ENCODE data around the gene KCNQ1. TPM values are rescaled to one million over a fixed set of nuclear protein-coding genes. Genes with fewer than 3 reads are reported as not detected.

KCNQ1 gene
- total and polyA plus RNA-seq, 2 donors (not counting 3 experiments of a cell fraction or from before 2014, with no cell fraction given) = 0.07 to 0.09 TPM

DNA sequence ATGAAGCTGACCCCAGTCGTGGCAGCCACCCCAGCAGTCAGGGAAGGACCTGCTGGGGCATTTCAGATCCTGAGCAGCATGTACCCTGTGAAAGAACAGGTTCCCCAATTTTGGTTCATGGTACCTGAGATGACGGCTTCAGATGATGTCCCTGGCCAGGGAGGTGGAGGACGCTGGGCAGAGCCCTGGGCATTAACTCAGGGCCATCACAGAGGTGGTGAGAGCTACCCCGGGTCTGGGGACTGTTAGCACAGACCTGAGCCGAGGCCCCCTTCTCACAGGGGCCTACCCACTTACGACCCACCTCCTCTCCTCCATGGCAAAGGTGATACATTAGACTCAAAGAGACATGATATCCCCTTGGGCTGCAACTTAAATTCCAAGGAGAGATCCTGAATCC is 372.6 kb downstream of the KCNQ1 start:
- ChIA-PET CTCF (no interaction called here), POLR2A (no interaction called here)
- Histone ChIP-seq H3K9me1 (replicated peaks; ENCODE audit: control insufficient read depth, extremely low read depth, insufficient read depth, low read length) (no peaks in the 10 kb centered on the region), H4K20me1 (replicated peaks; ENCODE audit: control insufficient read depth, extremely low read depth, insufficient read depth, low read length) (no peaks in the 10 kb centered on the region), H2AFZ (ENCODE audit: low read depth, low read length) (no peak overlapping the region), H3K27ac (ENCODE audit: insufficient read depth, low read depth, low read length) (no peak overlapping the region), H3K4me3 (replicated peaks in 1 of 3; ENCODE audit: insufficient read depth in 1 of 3, low read depth in 1 of 3, low read length in 3 of 3) (no peak overlapping the region), H3K4me1 (ENCODE audit: control insufficient read depth, extremely low read depth, insufficient read depth, low read length) (peaks cover under 1% of the 10 kb centered on the region), H3K27me3 (ENCODE audit: control insufficient read depth in 2 of 2, insufficient read depth in 2 of 2, low read length in 2 of 2) (no peaks in the 10 kb centered on the region), H3K9ac (replicated peaks; ENCODE audit: extremely low read depth, insufficient read depth, low read length) (no peak overlapping the region), H3K4me2 (ENCODE audit: insufficient read depth, low read length) (no peak overlapping the region), H3K79me2 (ENCODE audit: control insufficient read depth, insufficient read depth, low read length) (no peaks in the 10 kb centered on the region), H3K36me3 (ENCODE audit: control insufficient read depth in 2 of 2, extremely low read depth in 1 of 2, insufficient read depth in 2 of 2, low read length in 2 of 2) (no peaks in the 10 kb centered on the region), H3K9me3 (replicated peaks; ENCODE audit: control insufficient read depth, insufficient read depth, low read length) (no peaks in the 10 kb centered on the region)
- BruUV-seq (replicated peaks) = no TSS peak
- no peak for DNase-seq (ENCODE audit: low read depth, low spot score)
- dilution Hi-C loops (cut with MboI; ENCODE audit: extremely low pct_ligation_motif_present, low sequenced_read_pairs) (no loop called here), intact Hi-C loops (cut with micrococcal nuclease) (no loop called here)
- TF ChIP-seq MYC (IDR thresholded peaks at IDR 0.05; ENCODE audit: low read depth, low read length) (no peak), EZH2 (IDR thresholded peaks at IDR 0.05; ENCODE audit: borderline replicate concordance, low read depth, low read length, severe bottlenecking) (no peak), FOS (IDR thresholded peaks at IDR 0.05; ENCODE audit: borderline replicate concordance, insufficient read depth, low read length) (no peak), GATA2 (IDR thresholded peaks at IDR 0.05; ENCODE audit: insufficient read depth, insufficient read length, low read depth, low read length) (no peak), JUN (IDR thresholded peaks at IDR 0.05; ENCODE audit: borderline replicate concordance, insufficient read depth, insufficient read length, low read depth) (no peak), POLR2A (IDR thresholded peaks at IDR 0.05; ENCODE audit: low read depth, low read length) (no peak), POLR2AphosphoS5 (IDR thresholded peaks at IDR 0.05; ENCODE audit: insufficient read depth, low read depth, low read length) (no peak)
- TF ChIP-seq, protein P1, sequence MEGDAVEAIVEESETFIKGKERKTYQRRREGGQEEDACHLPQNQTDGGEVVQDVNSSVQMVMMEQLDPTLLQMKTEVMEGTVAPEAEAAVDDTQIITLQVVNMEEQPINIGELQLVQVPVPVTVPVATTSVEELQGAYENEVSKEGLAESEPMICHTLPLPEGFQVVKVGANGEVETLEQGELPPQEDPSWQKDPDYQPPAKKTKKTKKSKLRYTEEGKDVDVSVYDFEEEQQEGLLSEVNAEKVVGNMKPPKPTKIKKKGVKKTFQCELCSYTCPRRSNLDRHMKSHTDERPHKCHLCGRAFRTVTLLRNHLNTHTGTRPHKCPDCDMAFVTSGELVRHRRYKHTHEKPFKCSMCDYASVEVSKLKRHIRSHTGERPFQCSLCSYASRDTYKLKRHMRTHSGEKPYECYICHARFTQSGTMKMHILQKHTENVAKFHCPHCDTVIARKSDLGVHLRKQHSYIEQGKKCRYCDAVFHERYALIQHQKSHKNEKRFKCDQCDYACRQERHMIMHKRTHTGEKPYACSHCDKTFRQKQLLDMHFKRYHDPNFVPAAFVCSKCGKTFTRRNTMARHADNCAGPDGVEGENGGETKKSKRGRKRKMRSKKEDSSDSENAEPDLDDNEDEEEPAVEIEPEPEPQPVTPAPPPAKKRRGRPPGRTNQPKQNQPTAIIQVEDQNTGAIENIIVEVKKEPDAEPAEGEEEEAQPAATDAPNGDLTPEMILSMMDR (IDR thresholded peaks at IDR 0.05; ENCODE audit: extremely low read depth in 1 of 2, insufficient read depth in 1 of 2, low read depth in 1 of 2, low read length in 2 of 2) = no peak
- TF ChIP-seq, protein P2, sequence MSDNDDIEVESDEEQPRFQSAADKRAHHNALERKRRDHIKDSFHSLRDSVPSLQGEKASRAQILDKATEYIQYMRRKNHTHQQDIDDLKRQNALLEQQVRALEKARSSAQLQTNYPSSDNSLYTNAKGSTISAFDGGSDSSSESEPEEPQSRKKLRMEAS (IDR thresholded peaks at IDR 0.05; ENCODE audit: insufficient read depth, insufficient read length) = no peak
- no peak for FAIRE-seq
